ENCODE measurements around the gene ERBB2.

Gene ERBB2

GRCh38 chr17:39756380-39757079 lies 56.7 kb downstream of the ERBB2 start:
- no peak for TF ChIP-seq CTCF (IDR thresholded peaks at IDR 0.05; ENCODE audit: insufficient read depth, low read length, poor library complexity, severe bottlenecking)
- Histone ChIP-seq H3K4me3 (replicated peaks; ENCODE audit: low read depth, low read length) (peak overlapping the region; percentile 21), H3K27me3 (replicated peaks; ENCODE audit: control insufficient read depth, insufficient read depth, low read length) (no peaks in the 10 kb centered on the region), H3K36me3 (ENCODE audit: control insufficient read depth, insufficient read depth, low read length) (no peaks in the 10 kb centered on the region; the same call in none of the 2 replicates)
- peak; percentile 44 for DNase-seq (ENCODE audit: extremely low read depth, insufficient read length)

- Histone ChIP-seq H3K36me3 (ENCODE audit: control insufficient read depth, insufficient read depth, low read length) (peaks cover 2% of the 10 kb centered on the region), H3K4me3 (replicated peaks; ENCODE audit: low read depth, low read length) (no peak overlapping the region), H3K27me3 (replicated peaks; ENCODE audit: control insufficient read depth, insufficient read depth, low read length) (no peaks in the 10 kb centered on the region)
- DNase-seq (ENCODE audit: extremely low read depth, insufficient read length) = no peak
- no peak for TF ChIP-seq CTCF (IDR thresholded peaks at IDR 0.05; ENCODE audit: insufficient read depth, low read length, poor library complexity, severe bottlenecking)
Measured at GRCh38 chr17:39757176-39757662, 57.4 kb downstream of the ERBB2 start.

GRCh38 chr17:39757931-39758873 lies 58.3 kb downstream of the ERBB2 start:
- Histone ChIP-seq H3K36me3 (ENCODE audit: control insufficient read depth, insufficient read depth, low read length) (peaks cover 4% of the 10 kb centered on the region), H3K27me3 (replicated peaks; ENCODE audit: control insufficient read depth, insufficient read depth, low read length) (no peaks in the 10 kb centered on the region), H3K4me3 (replicated peaks; ENCODE audit: low read depth, low read length) (no peak overlapping the region)
- TF ChIP-seq CTCF (IDR thresholded peaks at IDR 0.05; ENCODE audit: insufficient read depth, low read length, poor library complexity, severe bottlenecking) = no peak
- DNase-seq (ENCODE audit: extremely low read depth, insufficient read length) = peak; percentile 62

- no peaks in the 10 kb centered on the region for H3K27me3 ChIP-seq (replicated peaks; ENCODE audit: control insufficient read depth, insufficient read depth, low read length)
- TF ChIP-seq CTCF (IDR thresholded peaks at IDR 0.05; ENCODE audit: insufficient read depth, low read length, poor library complexity, severe bottlenecking) = no peak
- H3K4me3 ChIP-seq (replicated peaks; ENCODE audit: low read depth, low read length) = no peak overlapping the region
Measured at GRCh38 chr17:39759204-39759603, 59.3 kb downstream of the ERBB2 start.

GRCh38 chr17:39761861-39762496 lies 62.1 kb downstream of the ERBB2 start:
- Histone ChIP-seq H3K4me3 (replicated peaks; ENCODE audit: low read depth, low read length) (no peak overlapping the region), H3K36me3 (ENCODE audit: control insufficient read depth, insufficient read depth, low read length) (peaks cover 28% of the 10 kb centered on the region), H3K27me3 (replicated peaks; ENCODE audit: control insufficient read depth, insufficient read depth, low read length) (no peaks in the 10 kb centered on the region)
- TF ChIP-seq CTCF (IDR thresholded peaks at IDR 0.05; ENCODE audit: insufficient read depth, low read length, poor library complexity, severe bottlenecking) = no peak
- no peak for DNase-seq (ENCODE audit: extremely low read depth, insufficient read length)

More at GRCh38 chr17:39759204-39759603, 59.3 kb downstream of the ERBB2 start:
- peaks cover 7% of the 10 kb centered on the region for H3K36me3 ChIP-seq (ENCODE audit: control insufficient read depth, insufficient read depth, low read length)
- no peak for DNase-seq (ENCODE audit: extremely low read depth, insufficient read length)

All from GM06990 (cell line).